ENCODE results near the gene LCLAT1.

DNA sequence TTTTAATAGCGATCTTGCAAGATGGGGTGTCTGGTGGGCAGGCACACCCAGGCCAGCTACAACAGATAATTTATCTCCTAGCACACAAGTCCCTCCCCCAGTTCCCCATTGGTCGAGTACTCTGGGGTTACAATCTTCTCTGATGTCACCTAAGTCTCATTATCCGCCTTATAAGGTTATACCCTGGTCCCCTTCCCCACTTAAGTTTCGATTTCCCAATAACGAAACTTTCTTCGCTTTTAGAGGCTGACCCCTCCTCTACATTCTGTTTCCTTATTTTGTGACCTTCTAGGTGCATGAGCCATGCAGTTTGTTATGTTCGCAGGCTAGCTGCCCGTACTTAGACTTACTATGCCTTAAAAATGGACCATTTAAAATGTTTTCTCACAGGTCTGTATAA, 180.1 kb downstream of the LCLAT1 start:
- TF ChIP-seq, protein P1, sequence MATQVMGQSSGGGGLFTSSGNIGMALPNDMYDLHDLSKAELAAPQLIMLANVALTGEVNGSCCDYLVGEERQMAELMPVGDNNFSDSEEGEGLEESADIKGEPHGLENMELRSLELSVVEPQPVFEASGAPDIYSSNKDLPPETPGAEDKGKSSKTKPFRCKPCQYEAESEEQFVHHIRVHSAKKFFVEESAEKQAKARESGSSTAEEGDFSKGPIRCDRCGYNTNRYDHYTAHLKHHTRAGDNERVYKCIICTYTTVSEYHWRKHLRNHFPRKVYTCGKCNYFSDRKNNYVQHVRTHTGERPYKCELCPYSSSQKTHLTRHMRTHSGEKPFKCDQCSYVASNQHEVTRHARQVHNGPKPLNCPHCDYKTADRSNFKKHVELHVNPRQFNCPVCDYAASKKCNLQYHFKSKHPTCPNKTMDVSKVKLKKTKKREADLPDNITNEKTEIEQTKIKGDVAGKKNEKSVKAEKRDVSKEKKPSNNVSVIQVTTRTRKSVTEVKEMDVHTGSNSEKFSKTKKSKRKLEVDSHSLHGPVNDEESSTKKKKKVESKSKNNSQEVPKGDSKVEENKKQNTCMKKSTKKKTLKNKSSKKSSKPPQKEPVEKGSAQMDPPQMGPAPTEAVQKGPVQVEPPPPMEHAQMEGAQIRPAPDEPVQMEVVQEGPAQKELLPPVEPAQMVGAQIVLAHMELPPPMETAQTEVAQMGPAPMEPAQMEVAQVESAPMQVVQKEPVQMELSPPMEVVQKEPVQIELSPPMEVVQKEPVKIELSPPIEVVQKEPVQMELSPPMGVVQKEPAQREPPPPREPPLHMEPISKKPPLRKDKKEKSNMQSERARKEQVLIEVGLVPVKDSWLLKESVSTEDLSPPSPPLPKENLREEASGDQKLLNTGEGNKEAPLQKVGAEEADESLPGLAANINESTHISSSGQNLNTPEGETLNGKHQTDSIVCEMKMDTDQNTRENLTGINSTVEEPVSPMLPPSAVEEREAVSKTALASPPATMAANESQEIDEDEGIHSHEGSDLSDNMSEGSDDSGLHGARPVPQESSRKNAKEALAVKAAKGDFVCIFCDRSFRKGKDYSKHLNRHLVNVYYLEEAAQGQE (IDR thresholded peaks at IDR 0.05; ENCODE audit: insufficient read depth in 1 of 2, low read depth in 2 of 2, low read length in 2 of 2) = no peak
- TF ChIP-seq POLR2AphosphoS5 (IDR thresholded peaks at IDR 0.05; ENCODE audit: low read depth, low read length) (no peak), SIN3A (IDR thresholded peaks at IDR 0.05; ENCODE audit: borderline replicate concordance, insufficient read depth, low read length) (no peak), FOXP2 (optimal IDR thresholded peaks at IDR 0.05; ENCODE audit: borderline replicate concordance, extremely low read depth, extremely low read length, insufficient read depth) (no peak)
